Adrenal gland (tissue), 5 donors: ENCODE results near the gene IL17RD.

Source experiments
- POLR2A ChIP-seq, 2 donors: fragments of 450-650 bp; IDR thresholded peaks; one replicate each; pipeline ENCODE4 v1.6.1; 2017; ENCODE audit warnings: antibody characterized with exemption in 2 of 2, mild to moderate bottlenecking in 2 of 2, moderate library complexity in 1 of 2
- TF ChIP-seq, protein P1 (sequence below), 6 experiments: fragments of 450-650 bp in 4 of 6; fragments of 200-600 bp in 2 of 6; sonication (generic) in 1 of 6; IDR thresholded peaks; 1 replicate in 5 of 6; 2 replicates in 1 of 6; pipeline versions ENCODE4 v1.5.1 to v1.8.0; 2016 to 2021; ENCODE audit warnings: antibody characterized with exemption in 6 of 6, mild to moderate bottlenecking in 2 of 6, moderate library complexity in 1 of 6
- donor health status: DM: no; HTN: no; CAD: no.

DNA sequence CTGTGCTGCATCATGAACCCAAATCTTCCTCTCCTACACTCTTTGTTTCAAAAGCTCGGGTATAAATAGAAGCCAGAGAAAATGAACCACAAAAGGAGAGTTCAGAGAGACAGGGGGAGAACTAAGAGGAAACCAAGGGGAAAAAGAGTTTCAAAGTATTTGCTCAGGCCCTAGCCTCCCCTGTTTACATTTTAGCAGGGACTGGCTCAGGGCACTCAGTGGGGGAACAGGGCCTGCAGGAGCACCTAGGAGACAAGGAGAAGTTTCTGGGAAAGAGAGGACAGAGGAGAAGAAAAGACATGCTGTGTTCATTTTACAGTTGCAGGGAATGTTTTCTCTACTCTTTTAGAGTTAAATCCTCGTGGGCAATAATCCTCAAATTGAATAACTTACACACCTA, 8.5 kb upstream of the IL17RD start:
- TF ChIP-seq, protein P1, sequence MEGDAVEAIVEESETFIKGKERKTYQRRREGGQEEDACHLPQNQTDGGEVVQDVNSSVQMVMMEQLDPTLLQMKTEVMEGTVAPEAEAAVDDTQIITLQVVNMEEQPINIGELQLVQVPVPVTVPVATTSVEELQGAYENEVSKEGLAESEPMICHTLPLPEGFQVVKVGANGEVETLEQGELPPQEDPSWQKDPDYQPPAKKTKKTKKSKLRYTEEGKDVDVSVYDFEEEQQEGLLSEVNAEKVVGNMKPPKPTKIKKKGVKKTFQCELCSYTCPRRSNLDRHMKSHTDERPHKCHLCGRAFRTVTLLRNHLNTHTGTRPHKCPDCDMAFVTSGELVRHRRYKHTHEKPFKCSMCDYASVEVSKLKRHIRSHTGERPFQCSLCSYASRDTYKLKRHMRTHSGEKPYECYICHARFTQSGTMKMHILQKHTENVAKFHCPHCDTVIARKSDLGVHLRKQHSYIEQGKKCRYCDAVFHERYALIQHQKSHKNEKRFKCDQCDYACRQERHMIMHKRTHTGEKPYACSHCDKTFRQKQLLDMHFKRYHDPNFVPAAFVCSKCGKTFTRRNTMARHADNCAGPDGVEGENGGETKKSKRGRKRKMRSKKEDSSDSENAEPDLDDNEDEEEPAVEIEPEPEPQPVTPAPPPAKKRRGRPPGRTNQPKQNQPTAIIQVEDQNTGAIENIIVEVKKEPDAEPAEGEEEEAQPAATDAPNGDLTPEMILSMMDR (IDR thresholded peaks at IDR 0.05), result no peak
- no peak for TF ChIP-seq POLR2A (IDR thresholded peaks at IDR 0.05)
